Thyroid gland (tissue), 4 donors: ENCODE results near the gene NHLRC4. TPM values are rescaled to one million over a fixed set of nuclear protein-coding genes. Genes with fewer than 3 reads are reported as not detected.

ENCODE experiments used
- DNase-seq, 2 donors: peaks; one replicate each; pipeline ENCODE4 v3.0.0-alpha.2; 2019
- H3K27ac ChIP-seq, 3 donors: fragments of 200-600 bp; sonication (generic); 1 replicate in 2 of 3; 2 replicates in 1 of 3; pipeline ENCODE4 v1.5.1; 2016 to 2019; ENCODE audit warnings: mild to moderate bottlenecking in 1 of 3, moderate library complexity in 1 of 3
- H3K27me3 ChIP-seq: fragments of 200-600 bp; sonication (generic); one replicate; pipeline ENCODE4 v1.5.1; 2019
- H3K36me3 ChIP-seq, 2 donors: fragments of 200-600 bp; sonication (generic); one replicate each; pipeline ENCODE4 v1.5.1; 2016 to 2019
- H3K4me1 ChIP-seq, 2 donors: fragments of 200-600 bp; sonication (generic); one replicate each; pipeline ENCODE4 v1.5.1; 2017 to 2019
- H3K4me3 ChIP-seq, 3 donors: fragments of 200-600 bp; sonication (generic); replicated peaks in 1 of 3; 1 replicate in 2 of 3; 2 replicates in 1 of 3; pipeline ENCODE4 v1.5.1; 2016; ENCODE audit warnings: mild to moderate bottlenecking in 1 of 3
- H3K9me3 ChIP-seq: fragments of 200-600 bp; sonication (generic); one replicate; pipeline ENCODE4 v1.5.1; 2017
- CTCF ChIP-seq, 6 experiments: fragments of 200-600 bp in 3 of 6; fragments of 450-650 bp in 3 of 6; sonication (generic) in 3 of 6; IDR thresholded peaks; one replicate each; pipeline ENCODE4 v1.5.1; 2016 to 2019; ENCODE audit warnings: antibody characterized with exemption in 6 of 6, mild to moderate bottlenecking in 2 of 6, inconsistent platforms in 1 of 6, moderate library complexity in 1 of 6
- POLR2A ChIP-seq, 2 donors: fragments of 450-650 bp; IDR thresholded peaks; one replicate each; pipeline ENCODE4 v1.6.1; 2017; ENCODE audit warnings: antibody characterized with exemption in 2 of 2, mild to moderate bottlenecking in 2 of 2, moderate library complexity in 1 of 2
- WGBS, 2 donors: methylation state at CpG; one replicate each; pipeline ENCODE4 v1.1.5; 2017; 5-methylcytosine and 5-hydroxymethylcytosine counted together
- intact Hi-C: fragments of 100-400 bp; cut with DNase I; formaldehyde crosslinking; loops from one replicate; pipeline ENCODE4 v1.15.1; 2023
- total RNA-seq, 4 donors: library from RNA; depleted of rRNA; stranded (reverse); fragments of >200 nt; gene quantifications; one replicate each; pipeline ENCODE4 v1.2.3, GENCODE V29; 2016

NHLRC4 gene
- total RNA-seq, 4 donors from 2014 or later, result 0.63 to 0.81 (median 0.67) TPM; not detected in 1

DNA sequence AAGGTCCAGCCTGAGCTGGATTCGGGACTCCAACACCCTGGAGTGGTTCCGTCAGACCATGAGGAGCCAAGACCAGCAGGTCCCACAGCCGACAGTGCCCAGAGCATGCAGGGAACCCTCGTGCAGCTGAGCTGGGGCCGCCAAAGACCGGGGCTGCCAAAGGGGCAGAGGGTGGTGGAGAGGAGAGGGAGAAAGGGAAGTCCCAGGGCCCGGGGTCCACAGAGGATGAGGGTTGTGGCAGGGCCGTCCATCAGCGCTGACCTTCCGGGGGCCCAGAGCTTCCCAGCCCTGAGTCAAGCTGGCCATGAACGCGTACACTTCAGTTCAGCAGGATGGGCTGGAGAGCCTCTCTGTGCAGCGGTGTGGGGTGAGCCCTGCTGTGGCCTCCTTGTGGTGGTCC is 46.0 kb upstream of the NHLRC4 start:
- no peak for DNase-seq
- Histone ChIP-seq H3K36me3 (peaks cover 8 to 14% of the 10 kb centered on the region in 2 donors), H3K27me3 (no peaks in the 10 kb centered on the region), H3K4me1 (peaks cover 2 to 8% of the 10 kb centered on the region in 2 donors), H3K4me3 (no peak overlapping the region), H3K9me3 (no peaks in the 10 kb centered on the region), H3K27ac (no peak overlapping the region)
- TF ChIP-seq CTCF (IDR thresholded peaks at IDR 0.05) (no peak), POLR2A (IDR thresholded peaks at IDR 0.05) (no peak)
- intact Hi-C loops, result no loop called here
- WGBS, 2 donors, result 89 to 90% methylated on average over 11 to 12 of the region's 13 CpGs

- no peak overlapping the region for H3K4me3 ChIP-seq
- intact Hi-C loops, result no loop called here
- H3K27me3 ChIP-seq, result no peaks in the 10 kb centered on the region
- TF ChIP-seq POLR2A (IDR thresholded peaks at IDR 0.05) (no peak), CTCF (IDR thresholded peaks at IDR 0.05) (peak in 1 of 6 experiments; percentile 4)
- WGBS, 2 donors, result 73 to 89% methylated on average over 16 to 24 of the region's 34 CpGs
- no peak for DNase-seq
- no peaks in the 10 kb centered on the region for H3K9me3 ChIP-seq
- peaks cover 10 to 16% of the 10 kb centered on the region in 2 donors for H3K4me1 ChIP-seq
- peaks cover 8 to 12% of the 10 kb centered on the region in 2 donors for H3K36me3 ChIP-seq
- no peak overlapping the region for H3K27ac ChIP-seq
Observed at GRCh38 chr16:521381-522210, 45.2 kb upstream of the NHLRC4 start.

DNA sequence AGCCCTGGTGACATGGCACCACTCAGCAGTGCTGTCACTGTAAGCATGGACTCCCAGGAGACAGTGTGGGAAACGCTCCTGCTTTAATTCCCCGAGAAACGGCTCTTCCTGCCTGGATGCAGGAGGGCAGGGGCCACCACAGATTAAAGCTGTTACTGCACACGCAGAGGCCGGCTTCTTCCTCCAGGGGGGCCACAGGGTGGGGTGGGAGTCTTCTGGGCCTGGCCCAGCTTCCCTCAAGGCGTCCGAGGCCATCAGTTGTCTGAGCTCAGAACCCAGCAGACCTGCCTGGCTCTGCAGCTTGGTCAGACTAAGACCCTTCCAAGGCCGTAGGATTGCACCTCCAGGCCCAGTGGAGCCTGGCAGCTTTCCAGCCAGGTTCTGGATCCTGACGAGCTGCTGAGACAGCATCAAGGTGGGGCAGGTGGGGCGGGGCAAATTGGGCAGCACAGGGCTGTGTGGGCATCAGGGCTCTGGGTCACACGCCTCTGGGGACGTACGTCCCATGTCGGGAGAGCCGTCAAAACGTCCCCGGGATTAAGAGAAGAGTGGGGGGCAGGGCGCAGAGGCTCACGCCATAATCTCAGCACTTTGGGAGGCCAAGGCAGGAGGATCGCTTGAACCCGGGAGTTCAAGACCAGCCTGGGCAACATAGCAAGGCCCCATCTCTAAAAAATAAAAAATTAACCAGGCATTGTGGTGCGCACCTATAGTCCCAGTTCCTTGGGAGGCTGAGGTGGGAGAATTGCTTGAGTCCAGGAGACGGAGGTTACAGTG is 44.3 kb upstream of the NHLRC4 start:
- peaks cover 12 to 16% of the 10 kb centered on the region in 2 donors for H3K4me1 ChIP-seq

DNA sequence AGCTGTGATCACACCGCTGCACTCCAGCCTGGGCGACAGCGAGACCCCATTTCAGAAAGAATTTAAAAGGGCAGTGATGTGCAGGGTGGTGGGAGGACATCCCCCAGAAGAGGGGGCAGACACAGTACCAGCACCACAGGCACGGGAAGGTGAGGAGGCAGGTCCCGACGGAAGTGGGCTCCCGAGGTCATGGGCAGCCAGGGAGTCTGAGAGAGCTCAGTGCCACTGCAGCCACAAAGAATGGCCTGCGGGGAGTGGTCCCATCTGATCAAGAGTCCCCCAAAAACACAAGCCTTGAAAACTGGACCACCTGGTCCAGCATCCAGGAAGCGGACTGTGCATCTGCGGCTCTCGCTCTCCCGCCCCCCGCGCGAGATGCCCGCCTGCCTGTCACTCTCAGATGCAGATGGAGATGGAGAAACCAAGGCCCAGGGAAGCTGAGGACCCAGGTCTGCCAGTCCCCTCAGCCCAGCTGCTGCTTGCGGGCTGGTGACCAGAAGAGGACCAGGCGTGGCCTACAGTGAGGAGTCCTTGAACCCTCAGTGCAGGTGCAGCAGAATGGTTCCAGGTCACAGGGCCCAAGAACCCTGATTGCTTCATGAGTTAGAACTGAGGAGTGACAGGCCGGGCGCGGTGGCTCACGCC is 43.6 kb upstream of the NHLRC4 start:
- peaks cover 12 to 17% of the 10 kb centered on the region in 2 donors for H3K4me1 ChIP-seq
- DNase-seq, result no peak
- 93 to 94% methylated on average over 21 to 22 of the region's 22 CpGs for WGBS, 2 donors
- peaks cover 8 to 12% of the 10 kb centered on the region in 2 donors for H3K36me3 ChIP-seq
- H3K4me3 ChIP-seq, result no peak overlapping the region
- intact Hi-C loops, result no loop called here
- no peaks in the 10 kb centered on the region for H3K9me3 ChIP-seq
- TF ChIP-seq POLR2A (IDR thresholded peaks at IDR 0.05), result no peak
- H3K27ac ChIP-seq, result no peak overlapping the region
- H3K27me3 ChIP-seq, result no peaks in the 10 kb centered on the region

More for the DNA sequence above, 44.3 kb upstream of the NHLRC4 start:
- DNase-seq, result no peak
- intact Hi-C loops, result no loop called here
- TF ChIP-seq POLR2A (IDR thresholded peaks at IDR 0.05), result no peak
- TF ChIP-seq CTCF (IDR thresholded peaks at IDR 0.05), result no peak
- Histone ChIP-seq H3K27me3 (no peaks in the 10 kb centered on the region), H3K27ac (no peak overlapping the region), H3K9me3 (no peaks in the 10 kb centered on the region), H3K4me3 (no peak overlapping the region), H3K36me3 (peaks cover 8 to 12% of the 10 kb centered on the region in 2 donors)
- WGBS, 2 donors, result 78 to 82% methylated on average over 15 to 23 of the region's 23 CpGs

DNA sequence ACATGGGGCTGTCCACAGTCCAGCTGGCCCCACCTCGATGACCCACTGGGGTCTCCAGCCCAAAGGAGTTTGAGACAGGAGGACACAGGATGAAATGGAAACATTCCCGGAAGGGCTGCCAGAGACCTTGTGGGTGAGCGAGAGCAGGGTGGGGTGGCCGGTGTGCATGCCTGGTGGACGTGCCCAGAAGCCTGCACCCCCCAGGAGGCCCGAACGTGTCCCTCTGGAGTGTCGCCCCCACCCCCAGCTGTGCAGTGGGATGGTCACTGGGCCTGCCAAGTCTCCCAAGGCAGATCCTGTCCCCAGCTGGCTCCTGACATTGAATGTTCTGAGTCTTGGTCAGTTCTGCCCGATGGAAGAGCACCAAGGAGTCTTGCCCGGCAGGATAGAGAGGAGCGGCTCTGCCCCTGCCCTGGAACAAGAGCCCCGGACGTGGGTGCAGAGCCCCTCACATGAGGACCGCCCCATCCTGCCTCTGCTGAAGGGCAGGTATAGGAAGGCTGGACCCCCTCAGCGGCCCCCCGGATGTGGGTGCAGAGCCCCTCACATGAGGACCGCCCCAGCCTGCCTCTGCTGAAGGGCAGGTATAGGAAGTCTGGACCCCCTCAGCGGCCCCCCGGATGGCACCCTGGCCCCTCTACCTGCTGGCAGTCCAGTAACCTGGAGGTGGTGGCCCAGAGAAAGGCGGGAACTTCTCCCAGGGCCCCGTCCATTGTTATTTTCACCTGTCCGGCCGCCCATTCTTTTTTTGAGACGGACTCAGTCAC is 42.3 kb upstream of the NHLRC4 start:
- intact Hi-C loops, result no loop called here
- WGBS, 2 donors, result 75 to 84% methylated on average over 13 to 20 of the region's 24 CpGs
- no peak for DNase-seq
- no peak for TF ChIP-seq CTCF (IDR thresholded peaks at IDR 0.05)
- TF ChIP-seq POLR2A (IDR thresholded peaks at IDR 0.05), result no peak
- Histone ChIP-seq H3K4me3 (no peak overlapping the region), H3K4me1 (peaks cover 25 to 29% of the 10 kb centered on the region in 2 donors), H3K27ac (no peak overlapping the region), H3K9me3 (no peaks in the 10 kb centered on the region), H3K36me3 (peaks cover 8 to 11% of the 10 kb centered on the region in 2 donors), H3K27me3 (no peaks in the 10 kb centered on the region)
